Caco-2 (cell line): ENCODE measurements around the gene FAM47A. TPM values are rescaled to one million over a fixed set of nuclear protein-coding genes. Genes with fewer than 3 reads are reported as not detected.

ENCODE experiments used
- BruUV-seq: library from RNA; stranded (reverse); fragments of 400-500 nt; replicated peaks from 2 replicates; lab custom pipeline; 2021; lab: Mats Ljungman, UMichigan
- CTCF ChIA-PET: fragments of 300-600 bp; sonication (Branson Sonifier 250); formaldehyde crosslinking; loops from one replicate; lab custom pipeline; 2022; ENCODE audit warnings: antibody characterized with exemption; lab: Charles Lee
- POLR2A ChIA-PET: fragments of 300-600 bp; sonication (Branson Sonifier 250); formaldehyde crosslinking; loops from one replicate; lab custom pipeline; 2022; ENCODE audit warnings: antibody characterized with exemption; lab: Charles Lee
- DNase-seq, 2 experiments: peaks; one replicate each; pipeline versions ENCODE4 v3.0.0 to v3.0.0-alpha.2; 2020 to 2022
- H3K27me3 ChIP-seq: replicated peaks from 2 replicates; pipeline ENCODE4 v1.6.0; 2011; ENCODE audit warnings: low read length; ENCODE audit not compliant: control insufficient read depth, insufficient read depth
- H3K36me3 ChIP-seq: 2 replicates; pipeline ENCODE4 v1.5.1; 2011; ENCODE audit warnings: low read length; ENCODE audit not compliant: control insufficient read depth, insufficient read depth
- H3K4me1 ChIP-seq: fragments of 250-450 bp; sonication (Bioruptor Pico); 2 replicates; pipeline ENCODE4 v1.5.1; 2020; ENCODE audit warnings: mild to moderate bottlenecking
- H3K4me3 ChIP-seq: 2 replicates; pipeline ENCODE4 v1.5.1; 2011; ENCODE audit warnings: low read depth, mild to moderate bottlenecking, control low read depth, low read length
- H3K9me3 ChIP-seq: fragments of 250-450 bp; sonication (Bioruptor Pico); 2 replicates; pipeline ENCODE4 v1.5.1; 2020; ENCODE audit warnings: mild to moderate bottlenecking, moderate library complexity
- H3K27ac Mint-ChIP-seq: one replicate; pipeline ENCODE4 v1.8.0; 2022; ENCODE audit warnings: mixed read lengths; ENCODE audit not compliant: unreplicated experiment
- H3K27me3 Mint-ChIP-seq: one replicate; pipeline ENCODE4 v1.8.0; 2022; ENCODE audit warnings: mixed read lengths; ENCODE audit not compliant: insufficient read depth, unreplicated experiment
- H3K36me3 Mint-ChIP-seq: one replicate; pipeline ENCODE4 v1.8.0; 2022; ENCODE audit warnings: mild to moderate bottlenecking, mixed read lengths; ENCODE audit not compliant: insufficient read depth, unreplicated experiment
- H3K4me1 Mint-ChIP-seq: one replicate; pipeline ENCODE4 v1.8.0; 2022; ENCODE audit warnings: low read depth, mixed read lengths; ENCODE audit not compliant: unreplicated experiment
- H3K4me3 Mint-ChIP-seq: one replicate; pipeline ENCODE4 v1.8.0; 2022; ENCODE audit warnings: mild to moderate bottlenecking, moderate library complexity, mixed read lengths; ENCODE audit not compliant: unreplicated experiment
- H3K9me3 Mint-ChIP-seq: one replicate; pipeline ENCODE4 v1.8.0; 2022; ENCODE audit warnings: mixed read lengths; ENCODE audit not compliant: unreplicated experiment
- CTCF ChIP-seq, 2 experiments: fragments of 200-600 bp in 1 of 2; IDR thresholded peaks; 1 replicate in 1 of 2; 2 replicates in 1 of 2; pipeline versions ENCODE4 v1.5.1 to v1.8.0; 2011 to 2022; ENCODE audit warnings: antibody characterized with exemption in 1 of 2, control low read depth in 1 of 2, inconsistent platforms in 1 of 2, low read depth in 1 of 2, low read length in 1 of 2, mild to moderate bottlenecking in 1 of 2, moderate library complexity in 1 of 2; ENCODE audit not compliant: insufficient read depth in 1 of 2, severe bottlenecking in 1 of 2, unreplicated experiment in 1 of 2
- intact Hi-C: fragments of 100-400 bp; cut with micrococcal nuclease; formaldehyde crosslinking; loops from one replicate; pipeline ENCODE4 v1.10.0; 2022; ENCODE audit not compliant: unreplicated experiment
- total RNA-seq: library from RNA; stranded (reverse); gene quantifications from 2 replicates; pipeline ENCODE4 v1.2.3, GENCODE V29; 2022

FAM47A gene
- total RNA-seq, 1 experiment from 2014 or later = not detected

GRCh38 chrX:34144246-34144645 lies 12.1 kb upstream of the FAM47A start:
- no peaks in the 10 kb centered on the region for H3K4me1 ChIP-seq
- no peaks in the 10 kb centered on the region for H3K9me3 ChIP-seq
- DNase-seq = no peak
- ChIA-PET CTCF (no interaction called here), POLR2A (no interaction called here)
- H3K27me3 ChIP-seq = no peaks in the 10 kb centered on the region
- no peak overlapping the region for H3K4me3 Mint-ChIP-seq
- BruUV-seq = no TSS peak
- H3K27ac Mint-ChIP-seq = no peak overlapping the region
- H3K36me3 ChIP-seq = no peaks in the 10 kb centered on the region
- H3K36me3 Mint-ChIP-seq = no peaks in the 10 kb centered on the region
- H3K4me1 Mint-ChIP-seq = no peaks in the 10 kb centered on the region
- H3K27me3 Mint-ChIP-seq = no peaks in the 10 kb centered on the region
- H3K4me3 ChIP-seq = no peak overlapping the region
- H3K9me3 Mint-ChIP-seq = no peaks in the 10 kb centered on the region
- no peak for TF ChIP-seq CTCF (IDR thresholded peaks at IDR 0.05; ENCODE audit: insufficient read depth in 1 of 2, low read depth in 1 of 2, low read length in 1 of 2, severe bottlenecking in 1 of 2, unreplicated experiment in 1 of 2)
- intact Hi-C loops = no loop called here

GRCh38 chrX:34140816-34141215 lies 8.7 kb upstream of the FAM47A start:
- no peak overlapping the region for H3K27ac Mint-ChIP-seq

GRCh38 chrX:34130980-34131744 lies 952 bp downstream of the FAM47A start:
- H3K4me3 ChIP-seq = no peak overlapping the region
- Mint-ChIP-seq H3K4me3 (no peak overlapping the region), H3K36me3 (no peaks in the 10 kb centered on the region), H3K27me3 (peaks cover 2% of the 10 kb centered on the region), H3K4me1 (no peaks in the 10 kb centered on the region), H3K27ac (no peak overlapping the region), H3K9me3 (no peaks in the 10 kb centered on the region)
- H3K4me1 ChIP-seq = no peaks in the 10 kb centered on the region
- H3K27me3 ChIP-seq = no peaks in the 10 kb centered on the region
- DNase-seq = no peak
- no peak for TF ChIP-seq CTCF (IDR thresholded peaks at IDR 0.05; ENCODE audit: insufficient read depth in 1 of 2, low read depth in 1 of 2, low read length in 1 of 2, severe bottlenecking in 1 of 2, unreplicated experiment in 1 of 2)
- ChIA-PET POLR2A (no interaction called here), CTCF (no interaction called here)
- BruUV-seq = no TSS peak
- H3K9me3 ChIP-seq = no peaks in the 10 kb centered on the region
- intact Hi-C loops = no loop called here
- H3K36me3 ChIP-seq = no peaks in the 10 kb centered on the region

More at GRCh38 chrX:34140816-34141215, 8.7 kb upstream of the FAM47A start:
- no peak for TF ChIP-seq CTCF (IDR thresholded peaks at IDR 0.05; ENCODE audit: insufficient read depth in 1 of 2, low read depth in 1 of 2, low read length in 1 of 2, severe bottlenecking in 1 of 2, unreplicated experiment in 1 of 2)
- Histone ChIP-seq H3K36me3 (no peaks in the 10 kb centered on the region), H3K9me3 (no peaks in the 10 kb centered on the region), H3K4me3 (no peak overlapping the region), H3K4me1 (no peaks in the 10 kb centered on the region), H3K27me3 (no peaks in the 10 kb centered on the region)
- no peaks in the 10 kb centered on the region for H3K4me1 Mint-ChIP-seq
- no peaks in the 10 kb centered on the region for H3K9me3 Mint-ChIP-seq
- BruUV-seq = no TSS peak
- CTCF ChIA-PET = no interaction called here
- H3K27me3 Mint-ChIP-seq = no peaks in the 10 kb centered on the region
- H3K36me3 Mint-ChIP-seq = no peaks in the 10 kb centered on the region
- POLR2A ChIA-PET = no interaction called here
- intact Hi-C loops = no loop called here
- no peak for DNase-seq
- H3K4me3 Mint-ChIP-seq = no peak overlapping the region
